ENCODE results near the gene COA1. TPM values are rescaled to one million over a fixed set of nuclear protein-coding genes. Genes with fewer than 3 reads are reported as not detected.
"Not testable (repeated sequence)": the region's sequence is repeated elsewhere in the genome, so short reads cannot be mapped to it uniquely, and the experiment has no call there.

The COA1 gene
- total RNA-seq, 1 donor from 2014 or later: 47.9 TPM

- DNase-seq: no peak
These were observed 28.9 kb upstream of the COA1 start, which contains the start of gene BLVRA for GRCh38 chr7:43758029-43758821. Gene BLVRA (plus strand): TSS chr7:43758680. CDS start chr7:43771159, 12,479 bp downstream.

DNA sequence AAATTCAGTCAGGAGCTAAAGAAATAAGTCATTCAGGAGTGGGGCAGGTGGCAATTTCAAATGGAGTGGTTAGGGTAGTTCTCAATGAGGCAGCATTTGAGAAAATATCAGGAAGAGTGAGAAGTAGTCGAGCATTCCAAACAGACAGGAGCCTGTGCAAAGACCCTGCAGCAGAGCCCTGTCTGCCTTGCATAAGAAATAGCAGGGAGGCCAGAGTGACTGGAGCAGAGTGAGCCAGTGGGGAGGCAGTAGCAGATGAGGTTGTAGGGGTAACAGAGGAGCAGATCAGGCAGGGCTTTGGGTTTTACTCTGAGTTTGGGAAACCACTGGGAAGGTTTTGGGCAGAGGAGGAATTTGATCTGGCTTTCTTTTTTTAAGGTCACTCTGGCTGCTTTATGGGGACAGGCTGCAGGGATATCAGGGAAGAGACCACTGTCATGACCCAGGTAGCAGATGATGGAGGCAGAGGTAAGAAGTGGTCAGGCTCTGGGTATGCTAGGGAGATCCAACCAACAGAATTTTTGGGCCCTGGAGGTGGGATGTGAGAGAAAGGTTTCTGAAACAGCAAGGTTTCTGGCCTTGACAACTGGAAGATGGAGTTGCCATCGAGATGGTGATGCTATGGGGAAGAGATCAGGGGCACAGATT lies 27.9 kb upstream of the COA1 start:
- no peak for DNase-seq

- DNase-seq: no peak
These were observed 27.2 kb upstream of the COA1 start for GRCh38 chr7:43756368-43757072.

DNA sequence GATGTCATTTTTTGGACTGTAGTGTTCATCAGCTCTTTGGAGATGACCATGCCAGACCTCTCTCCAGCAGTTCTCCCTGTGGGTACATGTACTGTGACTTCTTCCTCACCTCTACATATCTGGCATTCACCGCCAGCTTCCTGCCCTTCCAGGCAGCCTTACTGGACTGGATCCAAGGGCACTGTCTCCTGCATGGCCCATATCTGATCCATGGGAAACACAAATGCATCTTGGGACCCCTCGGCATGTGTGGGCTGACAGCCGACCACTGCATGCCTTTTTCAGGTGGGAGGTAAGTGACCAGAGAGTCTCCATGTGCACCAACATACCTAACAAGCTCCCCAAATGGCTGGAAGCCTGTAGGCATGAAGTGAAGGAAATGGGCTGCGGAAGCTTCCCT lies 25.3 kb upstream of the COA1 start:
- no peak for DNase-seq

DNA sequence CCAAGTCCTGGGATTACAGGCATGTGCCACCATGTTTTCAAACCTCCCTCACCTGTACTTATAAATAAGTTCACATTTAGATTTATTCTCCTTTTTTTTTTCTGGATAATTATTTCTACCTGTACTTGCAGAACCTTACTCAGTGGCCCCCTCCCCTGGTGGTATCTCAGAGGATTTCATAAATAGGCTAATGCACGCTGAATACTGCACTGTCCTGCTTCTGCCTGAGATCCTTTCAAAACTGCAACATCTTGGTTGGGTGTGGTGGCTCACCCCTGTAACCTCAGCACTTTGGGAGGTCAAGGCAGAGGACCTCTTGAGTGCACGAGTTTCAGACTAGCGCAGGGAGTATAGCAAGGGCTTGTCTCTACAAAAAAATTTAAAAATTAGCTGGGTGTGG lies 24.5 kb upstream of the COA1 start:
- no peak for DNase-seq

DNA sequence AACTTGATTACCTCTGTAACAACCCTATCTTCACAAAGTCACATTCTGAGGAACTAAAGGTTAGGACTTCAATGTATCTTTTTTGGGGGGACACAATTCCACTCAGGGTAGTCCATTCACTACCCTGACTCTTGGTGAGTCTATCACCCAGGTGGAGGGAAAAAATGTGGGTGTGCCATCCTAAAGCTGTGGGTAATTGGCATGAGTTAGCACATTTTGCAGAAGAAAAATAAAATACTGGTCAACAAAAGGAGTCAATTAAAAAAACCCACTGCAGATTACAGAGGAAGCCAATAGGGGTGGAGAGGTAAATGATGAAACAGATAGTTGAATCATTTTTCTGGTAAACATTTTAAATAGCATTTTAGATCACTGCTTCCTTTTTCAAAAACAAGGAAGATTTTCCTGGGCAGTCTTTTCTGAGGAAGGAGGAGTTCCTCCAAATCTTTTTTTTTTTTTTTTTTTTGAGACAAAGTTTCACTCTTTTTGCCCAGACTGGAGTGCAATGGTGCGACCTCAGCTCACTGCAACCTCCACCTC lies 24.0 kb upstream of the COA1 start:
- no peak for DNase-seq

- no peak for DNase-seq
These were observed 23.1 kb upstream of the COA1 start for GRCh38 chr7:43752411-43752810.

- DNase-seq: no peak
These were observed 20.9 kb upstream of the COA1 start for GRCh38 chr7:43750016-43750887.

DNA sequence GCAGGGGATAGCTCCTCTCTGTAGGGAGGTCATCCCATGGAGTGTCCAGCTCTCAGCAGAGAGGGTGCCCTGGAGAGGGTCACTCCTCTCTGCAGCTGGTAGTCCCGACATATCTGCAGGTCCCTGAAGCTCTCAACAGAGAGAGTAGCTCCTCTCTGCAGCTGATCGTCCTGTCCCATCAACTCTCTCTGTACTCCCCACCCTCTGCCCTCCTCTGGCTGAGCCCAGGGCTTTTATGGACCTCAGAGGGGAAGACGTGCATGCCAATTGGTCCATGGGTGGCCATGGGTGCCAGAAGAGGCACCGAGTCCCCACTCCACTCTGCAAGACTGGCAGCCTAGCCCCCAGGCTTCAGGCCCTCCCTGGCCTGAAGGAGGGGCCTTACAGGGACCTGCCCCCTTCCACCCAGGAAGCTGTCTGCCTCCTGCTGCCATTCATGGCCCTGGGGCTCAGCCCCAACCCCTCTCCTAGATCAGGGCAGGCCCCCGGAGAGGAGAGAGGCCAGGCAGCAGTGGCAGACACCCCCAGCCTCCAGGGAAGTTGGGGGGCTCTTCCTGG lies 20.1 kb upstream of the COA1 start:
- no peak for DNase-seq

DNA sequence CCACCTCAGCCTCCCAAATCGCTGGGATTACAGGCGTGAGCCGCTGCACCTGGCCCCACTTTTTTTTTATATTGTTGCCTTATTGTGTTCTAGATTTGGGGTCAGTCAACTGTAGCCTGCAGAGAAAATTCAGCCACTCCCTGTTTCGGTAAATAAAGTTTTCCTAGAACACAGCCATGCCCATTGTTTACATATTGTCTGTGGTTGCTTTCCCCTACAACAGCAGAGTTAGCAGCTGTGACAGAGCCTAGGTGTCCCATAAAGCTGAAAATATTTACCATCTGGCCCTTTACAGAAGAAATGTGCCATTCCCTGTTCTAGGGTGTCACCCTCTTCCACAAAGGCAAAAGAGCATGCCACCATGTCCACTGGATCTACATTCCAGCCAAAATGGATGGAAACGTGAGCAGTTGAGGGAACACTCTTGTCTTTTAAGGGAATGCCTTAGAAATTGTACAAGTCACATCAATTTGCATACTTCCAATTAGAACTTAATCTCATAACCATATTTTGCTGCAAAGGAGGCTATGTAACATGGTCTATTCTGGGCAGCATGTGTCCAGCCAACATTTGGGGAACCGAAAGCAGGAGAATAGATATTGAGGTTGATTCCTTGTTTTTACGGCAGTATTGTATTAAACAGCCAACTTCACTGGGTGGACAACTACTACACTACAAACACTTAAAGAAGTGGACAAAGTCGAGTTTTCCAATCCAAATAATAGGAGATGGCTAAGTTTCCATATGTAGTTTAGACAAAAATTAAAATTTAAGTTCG lies 18.2 kb upstream of the COA1 start:
- no peak for DNase-seq

DNA sequence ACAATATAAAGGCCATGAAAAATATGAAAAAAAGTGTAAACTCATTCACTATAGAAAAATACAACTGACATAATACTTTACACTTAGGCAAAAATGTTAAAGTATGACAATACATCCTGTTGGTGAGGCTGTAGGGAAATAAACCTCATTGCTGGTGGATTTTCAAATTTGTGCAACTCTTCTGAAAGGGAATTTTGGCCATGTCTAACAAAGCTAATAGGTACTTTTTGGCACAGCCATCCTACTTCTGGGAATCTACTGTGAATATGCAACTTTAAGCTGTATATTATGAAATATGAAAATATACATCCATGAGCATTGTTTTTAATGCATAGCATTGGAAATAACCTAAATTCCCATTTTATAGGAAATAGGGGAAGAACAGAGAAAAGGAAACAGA lies 13.4 kb upstream of the COA1 start:
- no peak for DNase-seq

DNA sequence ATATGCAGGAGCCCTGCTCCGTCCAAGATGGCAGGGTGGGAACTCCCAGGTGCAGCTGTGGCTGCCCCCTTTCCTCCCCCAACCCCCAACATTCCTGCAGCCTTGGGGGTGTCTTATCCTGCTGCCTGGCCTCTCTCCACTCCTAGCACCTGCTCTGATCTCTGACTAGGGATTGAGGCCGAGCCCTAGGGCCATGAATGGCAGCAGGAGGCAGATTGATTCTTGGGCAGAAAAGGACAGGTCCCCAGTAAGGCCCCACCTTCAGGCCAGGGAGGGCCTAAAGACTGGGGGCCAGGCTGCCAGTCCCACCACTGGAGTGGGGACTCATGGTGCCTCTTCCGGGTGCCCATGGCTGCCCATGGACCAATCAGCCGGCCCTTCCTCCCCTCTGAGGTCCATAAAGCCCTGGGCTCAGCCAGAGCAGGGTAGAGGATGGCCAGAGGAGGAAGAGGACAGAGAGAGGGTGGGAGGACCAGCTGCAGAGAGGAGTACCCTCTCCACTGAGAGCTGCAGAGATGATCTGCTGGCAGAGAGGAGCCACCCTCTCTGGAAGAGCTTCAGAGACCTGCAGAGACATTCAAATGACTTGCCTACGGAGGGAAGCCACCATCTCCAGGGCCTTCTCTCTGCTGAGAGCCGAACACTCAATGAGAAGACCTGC lies 8.3 kb upstream of the COA1 start:
- DNase-seq: no peak

DNA sequence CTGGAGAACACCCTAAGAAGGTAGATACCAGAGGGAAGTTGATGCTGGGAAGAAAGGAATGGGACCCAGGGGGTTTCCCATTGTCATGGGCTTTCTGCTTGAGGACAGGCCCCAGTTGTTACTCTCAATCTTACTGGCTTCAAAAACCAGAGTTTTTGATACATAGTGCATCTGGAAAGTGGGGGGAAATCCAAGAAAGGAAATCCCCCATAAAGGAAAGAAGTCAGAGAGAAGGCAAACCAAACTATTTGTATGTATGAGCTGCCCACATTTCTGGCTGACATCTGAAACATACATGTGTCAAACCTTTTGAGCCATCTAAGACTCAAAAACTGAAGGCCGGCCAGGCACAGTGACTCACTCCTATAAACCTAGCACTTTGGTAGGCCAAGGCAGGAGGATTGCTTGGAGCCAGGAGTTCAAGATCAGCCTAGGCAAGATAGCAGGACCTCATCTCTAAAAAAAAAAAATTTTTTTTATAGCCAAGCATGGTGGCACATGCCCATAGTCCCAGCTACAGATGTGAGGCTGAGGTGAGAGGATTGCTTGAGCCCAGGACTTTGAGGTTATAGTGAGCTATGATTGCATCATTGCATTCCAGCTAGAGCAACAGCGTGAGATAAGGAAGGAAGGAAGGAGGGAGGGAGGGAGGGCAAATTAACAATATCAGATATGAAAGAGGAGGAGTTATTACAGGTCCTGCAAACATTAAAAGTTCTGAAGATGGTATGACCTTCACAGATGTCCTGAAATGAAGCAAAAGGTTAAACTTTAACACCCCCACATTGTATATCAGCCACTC lies 6.7 kb upstream of the COA1 start:
- no peak for DNase-seq

DNA sequence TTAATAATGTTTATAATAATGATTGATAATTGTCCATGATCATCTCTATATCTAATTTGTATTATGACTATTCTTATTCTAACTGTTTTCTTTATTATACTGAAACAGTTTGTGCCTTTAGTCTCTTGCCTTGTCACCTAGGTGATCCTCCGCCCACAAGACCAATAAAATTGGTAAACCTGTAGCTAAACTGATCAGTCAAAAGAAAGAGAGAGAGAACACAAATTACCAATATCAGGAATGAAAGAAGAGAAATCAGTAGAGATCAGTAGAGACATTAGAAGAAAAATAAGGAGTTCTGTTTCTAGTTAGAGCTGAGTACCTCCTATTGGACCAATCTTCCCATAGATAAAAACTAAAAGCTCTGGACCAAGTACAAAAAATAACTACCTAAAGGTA lies 6.1 kb upstream of the COA1 start:
- no peak for DNase-seq

DNA sequence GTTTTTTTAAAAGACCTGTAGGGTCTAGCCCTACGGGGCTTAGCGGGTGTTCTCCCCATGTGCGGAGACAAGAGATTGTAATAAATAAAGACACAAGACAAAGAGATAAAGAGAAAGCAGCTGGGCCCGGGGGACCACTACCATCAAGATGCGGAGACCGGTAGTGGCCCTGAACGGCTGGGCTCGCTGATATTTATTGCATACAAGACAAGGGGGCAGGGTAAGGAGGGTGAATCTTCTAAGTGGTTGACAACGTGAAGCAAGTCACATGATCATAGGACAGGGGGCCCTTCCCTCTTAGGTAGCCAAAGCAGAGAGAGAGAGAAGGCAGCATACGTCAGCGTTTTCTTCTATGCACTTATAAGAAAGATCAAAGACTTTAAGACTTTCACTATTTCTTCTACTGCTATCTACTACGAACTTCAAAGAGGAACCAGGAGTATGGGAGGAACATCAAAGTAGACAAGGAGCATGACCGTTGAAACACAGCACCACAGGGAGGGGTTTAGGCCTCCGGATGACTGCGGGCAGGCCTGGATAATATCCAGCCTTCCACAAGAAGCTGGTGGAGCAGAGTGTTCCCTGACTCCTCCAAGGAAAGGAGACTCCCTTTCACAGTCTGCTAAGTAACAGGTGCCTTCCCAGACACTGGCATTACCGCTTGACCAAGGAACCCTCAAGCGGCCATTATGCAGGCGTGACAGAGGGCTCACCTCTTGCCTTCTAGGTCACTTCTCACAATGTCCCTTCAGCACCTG lies 5.4 kb upstream of the COA1 start:
- not testable (repeated sequence) for DNase-seq

DNA sequence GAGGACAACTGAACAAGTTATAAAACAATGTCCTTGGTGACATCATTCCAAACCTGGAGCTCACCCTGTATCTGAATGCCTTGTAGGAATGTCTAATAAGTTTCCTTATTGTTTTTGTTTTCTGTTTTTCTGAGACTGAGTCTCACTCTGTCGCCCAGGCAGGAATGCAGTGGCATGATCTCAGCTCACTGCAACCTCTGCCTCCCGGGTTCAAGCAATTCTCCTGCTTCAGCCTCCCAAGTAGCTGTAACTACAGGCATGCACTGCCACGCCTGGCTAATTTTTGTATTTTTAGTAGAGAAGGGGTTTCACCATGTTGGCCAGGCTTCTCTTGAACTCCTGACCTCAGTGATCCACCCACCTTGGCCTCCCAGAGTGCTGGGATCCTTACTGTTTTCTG lies 2.2 kb upstream of the COA1 start:
- DNase-seq: not testable (repeated sequence)

DNA sequence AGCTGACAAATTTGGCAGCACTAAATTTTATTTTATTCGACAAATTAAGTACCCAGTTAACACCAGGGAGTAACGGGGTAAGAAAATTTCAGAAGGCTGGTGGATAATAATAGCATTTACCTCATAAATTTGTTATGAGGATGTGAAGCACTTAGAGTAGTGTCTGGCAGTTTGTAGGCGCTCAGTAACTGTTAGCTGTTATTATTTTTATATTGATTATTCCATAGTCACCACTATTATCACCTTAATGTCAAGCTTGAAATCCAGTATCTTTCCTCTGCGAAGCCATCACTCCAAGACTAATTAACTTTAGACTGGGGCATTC lies 563 bp upstream of the COA1 start:
- DNase-seq: no peak

- no peak for DNase-seq
These were observed 1.8 kb downstream of the COA1 start for GRCh38 chr7:43727494-43727893.

DNA sequence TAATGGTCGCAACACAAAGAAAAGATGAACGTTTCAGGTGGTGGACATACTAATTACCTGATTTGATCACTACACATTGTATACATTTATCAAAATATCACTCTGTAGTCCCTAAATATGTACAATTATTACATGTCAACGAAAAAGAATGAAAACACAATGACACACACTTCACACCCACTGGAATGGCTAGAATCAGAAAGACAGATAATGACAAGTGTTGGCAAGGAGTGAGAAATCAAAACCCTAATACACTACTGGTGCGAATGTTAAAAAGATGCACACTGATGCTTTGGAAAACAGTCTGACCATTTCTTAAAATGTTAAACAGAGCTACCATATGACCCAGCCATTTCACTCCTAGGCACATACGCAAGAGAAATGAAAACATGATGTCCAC lies 2.3 kb downstream of the COA1 start:
- no peak for DNase-seq

All from skin of body (tissue), 2 donors.